IPS-NIHi7 (cell line): Measurements from ENCODE around the gene PLCL1.
A peak's percentile ranks its signal among the peaks of the same experiment; 100 is the strongest.

Experiments
- DNase-seq: peaks from one replicate; pipeline ENCODE4 v3.0.0; 2012; ENCODE audit warnings: mixed read lengths; ENCODE audit errors: extremely low spot score

PLCL1 gene

GRCh38 chr2:198056836-198057235 is 252.4 kb downstream of the PLCL1 start:
- DNase-seq: no peak

DNA sequence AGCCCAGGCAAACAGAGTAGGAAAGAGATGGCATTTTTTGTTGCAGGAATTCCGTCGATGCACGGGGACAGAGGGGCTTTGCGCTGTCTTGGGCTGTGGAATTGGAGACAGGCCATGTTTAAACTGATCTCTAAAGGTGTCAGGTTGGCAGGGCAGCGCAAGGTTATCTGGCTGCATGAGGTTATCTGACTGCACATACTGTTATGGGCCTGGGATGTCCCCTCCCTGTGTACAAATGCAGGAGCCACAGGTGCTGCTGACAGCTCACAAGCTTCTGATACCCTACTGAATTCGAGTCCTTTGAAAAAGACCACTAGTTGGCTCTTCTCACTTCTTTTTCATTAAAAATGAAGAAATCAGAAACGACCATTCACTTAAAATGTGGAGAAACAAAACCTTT is 255.4 kb downstream of the PLCL1 start:
- no peak for DNase-seq

- no peak for DNase-seq
These were observed 255.9 kb downstream of the PLCL1 start for GRCh38 chr2:198060277-198060676.

DNA sequence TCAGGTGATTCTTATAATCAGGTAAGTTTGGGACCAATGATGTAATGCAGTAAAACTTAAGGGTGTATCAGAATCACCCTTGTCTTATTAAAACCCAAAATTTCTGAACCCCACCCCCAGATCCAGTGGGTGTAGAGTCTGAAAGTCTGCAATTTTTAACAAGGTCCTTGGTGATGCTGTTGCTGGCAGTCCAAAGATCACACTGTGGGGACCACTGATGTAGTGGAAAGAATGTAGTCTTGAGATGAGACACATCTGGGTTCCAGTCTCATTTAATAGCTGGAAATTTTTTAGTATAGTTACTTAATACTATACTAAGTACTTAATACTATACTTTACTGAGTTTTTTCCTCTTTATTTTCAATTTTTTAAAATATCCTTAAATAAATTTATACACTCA is 258.4 kb downstream of the PLCL1 start:
- no peak for DNase-seq

GRCh38 chr2:198063242-198063641 is 258.8 kb downstream of the PLCL1 start:
- no peak for DNase-seq

DNA sequence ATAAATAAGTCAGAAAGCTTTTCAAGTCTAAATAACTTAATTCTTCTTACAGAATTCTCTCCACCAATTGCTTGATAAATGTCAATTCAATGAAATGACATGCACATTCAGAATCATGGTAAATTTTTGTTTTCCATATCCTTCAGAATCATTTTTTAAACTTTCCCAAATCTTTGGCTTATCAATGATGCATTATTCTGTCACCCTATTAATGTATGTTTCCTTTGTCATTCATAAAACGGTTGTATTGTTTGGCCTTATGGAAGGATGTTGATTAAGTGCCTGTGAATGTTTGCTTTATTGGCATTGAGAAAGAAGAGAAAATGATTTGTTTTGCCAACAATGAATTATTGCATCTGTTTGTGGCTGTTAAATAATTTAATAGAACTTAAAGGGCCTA is 260.9 kb downstream of the PLCL1 start:
- DNase-seq: no peak

DNA sequence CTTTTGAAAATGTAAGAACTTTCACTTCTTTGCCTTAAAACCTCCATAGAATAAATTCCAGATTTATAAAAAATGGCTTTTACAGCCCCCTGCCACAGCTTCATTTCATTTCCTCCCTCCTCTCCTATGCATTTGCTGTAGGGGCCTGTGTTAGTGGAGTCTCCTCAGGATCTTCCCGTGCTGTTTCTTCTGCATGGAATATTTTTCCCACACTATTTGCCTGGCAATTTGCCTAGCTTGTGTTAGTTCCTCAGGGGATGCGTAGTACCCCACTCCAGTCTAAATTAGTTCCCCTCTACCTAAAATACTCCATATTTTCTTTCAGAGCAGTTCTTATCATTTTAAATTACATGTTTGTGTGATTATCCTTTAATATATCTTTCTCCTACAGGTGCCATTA is 262.2 kb downstream of the PLCL1 start:
- no peak for DNase-seq

DNA sequence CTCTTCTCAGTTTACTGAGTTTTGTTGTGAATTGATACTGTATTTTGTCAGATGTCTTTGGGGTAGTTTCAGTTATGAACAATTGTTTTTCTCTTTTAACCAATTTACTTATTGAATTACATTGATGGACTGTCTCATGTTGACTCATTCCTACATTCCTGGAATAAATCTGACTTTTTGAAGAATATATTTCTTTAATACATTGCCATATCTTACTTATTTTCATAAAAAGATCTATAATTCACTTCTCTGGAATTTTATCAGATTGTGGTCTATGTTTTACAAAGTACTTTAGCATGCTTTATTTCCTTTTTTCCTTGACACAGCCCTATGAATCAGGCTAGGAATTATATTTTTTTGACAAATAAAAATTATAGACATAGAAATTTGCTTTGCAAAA is 268.3 kb downstream of the PLCL1 start:
- DNase-seq: no peak

- no peak for DNase-seq
These were observed 268.9 kb downstream of the PLCL1 start for GRCh38 chr2:198073253-198073652.

- DNase-seq: no peak
These were observed 273.1 kb downstream of the PLCL1 start for GRCh38 chr2:198077477-198077876.

DNA sequence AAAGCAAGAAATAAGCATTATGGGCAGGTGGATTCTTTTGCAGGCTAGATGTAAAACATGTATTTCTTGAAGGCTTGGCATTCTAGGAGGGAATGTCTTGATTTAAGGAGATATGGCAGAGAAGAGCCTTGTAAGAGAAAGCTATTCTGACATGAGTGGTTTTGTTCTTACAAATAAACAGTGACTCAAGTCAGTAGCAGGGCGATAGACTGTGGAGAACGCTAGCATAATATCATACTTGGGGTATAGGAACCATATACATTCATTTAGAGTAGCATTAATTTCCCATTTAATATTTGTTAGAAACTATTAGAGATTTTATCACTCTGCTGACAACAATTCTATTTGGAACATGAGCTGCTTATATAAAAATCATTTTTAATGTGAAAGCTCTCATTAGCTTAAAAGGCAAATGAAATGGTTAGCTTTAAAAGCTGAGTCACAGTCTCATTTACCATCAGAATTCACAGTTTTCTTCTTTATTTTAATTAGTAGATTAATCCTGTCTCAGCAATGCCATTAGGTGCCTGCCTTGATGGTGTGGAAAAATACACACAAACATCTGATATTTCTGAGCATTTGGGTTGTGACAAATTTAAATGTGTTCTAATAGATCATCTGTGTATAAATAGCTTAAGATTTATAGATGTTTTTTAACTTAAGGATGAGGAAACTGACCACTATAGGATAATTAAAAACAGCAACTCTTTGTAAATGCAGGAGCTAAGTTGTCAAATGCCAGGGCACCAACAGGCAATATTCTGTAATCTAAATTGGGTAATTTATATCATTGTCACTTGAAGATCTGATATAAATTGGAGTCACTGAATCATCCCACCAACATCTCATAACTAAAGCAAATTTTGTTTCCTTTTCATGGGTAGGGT is 276.7 kb downstream of the PLCL1 start:
- no peak for DNase-seq

- DNase-seq: no peak
These were observed 279.8 kb downstream of the PLCL1 start for GRCh38 chr2:198084156-198084555.

DNA sequence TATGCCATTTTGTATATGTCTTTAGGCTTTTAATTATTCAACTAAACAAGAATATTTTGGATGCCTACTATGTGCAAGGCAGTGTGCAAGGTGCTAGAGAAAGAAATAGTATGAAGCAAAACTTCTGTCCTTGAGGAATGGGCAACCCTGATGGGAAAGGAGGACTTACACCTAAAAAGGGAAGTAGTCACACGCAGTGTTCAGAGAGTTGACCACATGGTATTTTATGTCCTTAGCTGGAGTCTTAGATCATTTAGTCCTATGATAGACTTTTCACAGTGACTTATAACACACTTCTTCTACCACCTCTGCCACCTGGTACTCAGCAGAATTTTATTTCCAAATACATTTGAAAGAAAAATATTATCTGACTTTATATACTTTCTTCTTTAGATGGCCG is 291.6 kb downstream of the PLCL1 start:
- DNase-seq: no peak

DNA sequence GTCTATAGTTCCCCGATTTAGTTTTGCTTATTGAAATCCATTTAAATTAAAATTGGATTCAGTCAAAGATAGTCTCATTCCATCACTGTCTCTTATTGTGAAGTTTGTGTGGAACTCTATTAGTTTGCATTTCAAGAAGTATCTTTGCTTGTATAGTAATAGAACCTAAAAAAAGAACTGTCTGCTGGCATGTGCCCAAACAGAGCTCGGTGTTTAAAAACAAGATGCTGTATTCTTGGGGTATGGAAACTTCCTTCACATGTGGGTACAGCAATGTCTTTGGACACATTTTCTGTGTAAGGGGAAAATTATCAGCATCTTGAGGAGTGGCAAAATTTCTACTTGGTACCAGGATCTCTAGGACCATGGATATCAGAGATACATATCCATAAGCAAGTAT is 292.6 kb downstream of the PLCL1 start:
- DNase-seq: no peak

GRCh38 chr2:198097630-198098029 is 293.2 kb downstream of the PLCL1 start:
- DNase-seq: no peak

DNA sequence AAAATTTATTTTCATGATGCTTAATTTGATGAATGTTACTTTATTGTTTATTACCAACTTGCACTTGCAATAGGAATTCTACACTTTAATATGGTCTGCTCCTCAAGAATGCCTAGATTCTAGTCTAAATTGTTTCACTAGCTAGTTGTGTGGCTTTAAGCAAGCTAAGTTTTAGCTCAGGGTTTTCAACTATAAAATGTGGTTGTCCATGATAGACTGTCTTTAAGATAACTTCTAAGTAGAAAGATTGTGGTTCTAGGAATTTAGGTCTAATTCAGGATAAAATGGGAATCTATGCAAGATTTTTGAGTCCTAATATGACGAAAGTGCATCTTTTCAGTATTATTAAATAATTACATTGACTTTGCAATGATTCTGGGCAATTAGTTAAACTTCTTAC is 294.0 kb downstream of the PLCL1 start:
- no peak for DNase-seq

- peak; percentile 33 for DNase-seq
These were observed 294.5 kb downstream of the PLCL1 start for GRCh38 chr2:198098918-198099317.

- DNase-seq: no peak
These were observed 296.0 kb downstream of the PLCL1 start for GRCh38 chr2:198100346-198100745.

- no peak for DNase-seq
These were observed 297.3 kb downstream of the PLCL1 start for GRCh38 chr2:198101688-198102087.

GRCh38 chr2:198102120-198102519 is 297.7 kb downstream of the PLCL1 start:
- DNase-seq: no peak

- DNase-seq: no peak
These were observed 298.5 kb downstream of the PLCL1 start for GRCh38 chr2:198102856-198103255.

- no peak for DNase-seq
These were observed 302.4 kb downstream of the PLCL1 start for GRCh38 chr2:198106621-198107385.

GRCh38 chr2:198113316-198113715 is 308.9 kb downstream of the PLCL1 start:
- no peak for DNase-seq
